Liver (tissue), 9 donors: ENCODE measurements around the gene SUPT5H. TPM values are rescaled to one million over a fixed set of nuclear protein-coding genes. Genes with fewer than 3 reads are reported as not detected.
A peak's percentile ranks its signal among the peaks of the same experiment; 100 is the strongest.

Experiments used
- DNase-seq: peaks from one replicate; pipeline ENCODE4 v3.0.0-alpha.2; 2017; ENCODE audit warnings: low spot score
- H3K27ac ChIP-seq, 2 donors: one replicate each; pipeline ENCODE4 v1.7.0; 2013; ENCODE audit warnings: inconsistent platforms in 2 of 2, low read length in 2 of 2, control low read depth in 1 of 2, low read depth in 1 of 2, mild to moderate bottlenecking in 1 of 2
- H3K27me3 ChIP-seq, 4 donors: one replicate each; pipeline versions ENCODE4 v1.6.1 to v1.7.0; 2013; ENCODE audit warnings: low read length in 3 of 4, inconsistent platforms in 1 of 4, mild to moderate bottlenecking in 1 of 4, moderate library complexity in 1 of 4; ENCODE audit not compliant: control insufficient read depth in 4 of 4, insufficient read depth in 4 of 4
- H3K36me3 ChIP-seq, 4 donors: one replicate each; pipeline versions ENCODE4 v1.6.1 to v1.7.0; 2013; ENCODE audit warnings: low read length in 3 of 4, mild to moderate bottlenecking in 3 of 4, low read depth in 1 of 4, moderate library complexity in 1 of 4; ENCODE audit not compliant: control insufficient read depth in 4 of 4, insufficient read depth in 3 of 4
- H3K4me1 ChIP-seq, 4 donors: one replicate each; pipeline versions ENCODE4 v1.6.1 to v1.7.0; 2013; ENCODE audit warnings: low read length in 3 of 4, mild to moderate bottlenecking in 3 of 4, moderate library complexity in 1 of 4; ENCODE audit not compliant: control insufficient read depth in 4 of 4, insufficient read depth in 4 of 4
- H3K4me3 ChIP-seq, 3 donors: one replicate each; pipeline versions ENCODE4 v1.6.1 to v1.7.0; 2013; ENCODE audit warnings: low read length in 3 of 3, control low read depth in 1 of 3, low read depth in 1 of 3, mild to moderate bottlenecking in 1 of 3
- H3K9ac ChIP-seq, 2 donors: one replicate each; pipeline ENCODE4 v1.7.0; 2013; ENCODE audit warnings: low read length in 2 of 2, mild to moderate bottlenecking in 2 of 2, moderate library complexity in 2 of 2, control low read depth in 1 of 2, low read depth in 1 of 2
- H3K9me3 ChIP-seq, 4 donors: one replicate each; pipeline versions ENCODE4 v1.6.1 to v1.7.0; 2013; ENCODE audit warnings: low read length in 3 of 4; ENCODE audit not compliant: control insufficient read depth in 4 of 4
- ATF3 ChIP-seq: IDR thresholded peaks from 2 replicates; pipeline ENCODE4 v1.6.1; 2016; ENCODE audit warnings: antibody characterized with exemption
- CTCF ChIP-seq: fragments of 150-350 bp; IDR thresholded peaks from 2 replicates; pipeline ENCODE4 v1.5.1; 2017; ENCODE audit warnings: improper control_type of control experiment, low read depth, low read length; ENCODE audit not compliant: missing input control
- EGR1 ChIP-seq, 2 donors: IDR thresholded peaks; 2 replicates each; pipeline ENCODE4 v1.6.1; 2016 to 2018; ENCODE audit warnings: antibody characterized with exemption in 2 of 2, low read depth in 2 of 2
- GABPA ChIP-seq, 2 donors: IDR thresholded peaks in 1 of 2; conservative IDR thresholded peaks in 1 of 2; 2 replicates each; pipeline ENCODE4 v1.6.1; 2016; ENCODE audit warnings: antibody characterized with exemption in 2 of 2, mild to moderate bottlenecking in 1 of 2, moderate library complexity in 1 of 2
- HNF4G ChIP-seq: IDR thresholded peaks from 2 replicates; pipeline ENCODE4 v1.6.1; 2016; ENCODE audit warnings: antibody characterized with exemption
- MAX ChIP-seq: IDR thresholded peaks from 2 replicates; pipeline ENCODE4 v1.6.1; 2016; ENCODE audit warnings: antibody characterized with exemption
- NR2F2 ChIP-seq: IDR thresholded peaks from 2 replicates; pipeline ENCODE4 v1.6.1; 2016; ENCODE audit warnings: antibody characterized with exemption
- RAD21 ChIP-seq, 2 donors: IDR thresholded peaks; 2 replicates each; pipeline ENCODE4 v1.6.1; 2016; ENCODE audit warnings: antibody characterized with exemption in 2 of 2, mild to moderate bottlenecking in 2 of 2
- REST ChIP-seq: IDR thresholded peaks from 2 replicates; pipeline ENCODE4 v1.6.1; 2016; ENCODE audit warnings: antibody characterized with exemption, mild to moderate bottlenecking
- SP1 ChIP-seq: IDR thresholded peaks from 2 replicates; pipeline ENCODE4 v1.6.1; 2018; ENCODE audit warnings: antibody characterized with exemption, mild to moderate bottlenecking
- YY1 ChIP-seq: IDR thresholded peaks from 2 replicates; pipeline ENCODE4 v1.6.1; 2016; ENCODE audit warnings: antibody characterized with exemption, mild to moderate bottlenecking
- ZBTB33 ChIP-seq: IDR thresholded peaks from 2 replicates; pipeline ENCODE4 v1.6.1; 2016; ENCODE audit warnings: antibody characterized with exemption
- WGBS: extraction: QIAGEN DNeasy Blood & Tissue Kit; methylation state at CpG from one replicate; pipeline ENCODE4 v1.1.7; 2013; 5-methylcytosine and 5-hydroxymethylcytosine counted together
- polyA plus RNA-seq, 2 donors: library from polyadenylated mRNA; stranded (reverse) in 1 of 2; unstranded in 1 of 2; fragments of 200-250 nt in 1 of 2; fragments of >200 nt in 1 of 2; fragmentation: Nextera tagmentation in 1 of 2; extraction: Ambion mirVana in 1 of 2; gene quantifications; one replicate each; pipeline versions ENCODE4 v1.2.1 to v1.2.3, GENCODE V29; 2013 to 2015
- total RNA-seq, 2 donors: library from RNA; depleted of rRNA; stranded (reverse); fragments of >200 nt; gene quantifications; one replicate each; pipeline ENCODE4 v1.2.3, GENCODE V29; 2014
- donor health status: healthy.
- donor health status: healthy.
- donor health status: healthy.
- donor health status: healthy.
- donor health status: healthy.

Gene SUPT5H
- total and polyA plus RNA-seq, 4 donors = 19.3 to 52.5 (median 45.2) TPM

- TF ChIP-seq MAX (peak; percentile 28), CTCF (no peak)
Measured at GRCh38 chr19:39409208-39410016, 36.0 kb upstream of the SUPT5H start (continued).

GRCh38 chr19:39410017-39410830 lies 35.2 kb upstream of the SUPT5H start:
- TF ChIP-seq REST (peak; percentile 6), EGR1 (IDR thresholded peaks at IDR 0.05; ENCODE audit: low read depth in 2 of 2) (peak in 1 of 2 donors; percentile 5), RAD21 (IDR thresholded peaks at IDR 0.05) (no peak), ZBTB33 (peak; percentile 2), HNF4G (no peak)
- Histone ChIP-seq H3K27me3 (no peaks in the 10 kb centered on the region), H3K9ac (peak overlapping the region; percentile 64 to 98), H3K4me3 (peak overlapping the region; percentile 45 to 94 (median 80)), H3K36me3 (peaks cover 0 to 9% (median 0%) of the 10 kb centered on the region in 4 donors), H3K27ac (peak overlapping the region; percentile 89 to 98), H3K4me1 (peaks cover 8 to 36% (median 11%) of the 10 kb centered on the region in 4 donors), H3K9me3 (no peaks in the 10 kb centered on the region)
- WGBS = 1% methylated on average over 35 of the region's 35 CpGs
- DNase-seq = peak; percentile 56

GRCh38 chr19:39410831-39411080 lies 34.6 kb upstream of the SUPT5H start:
- Histone ChIP-seq H3K9ac (peak overlapping the region; percentile 64 to 98), H3K27ac (peak overlapping the region; percentile 89 to 98), H3K4me1 (peaks cover 5 to 36% (median 11%) of the 10 kb centered on the region in 4 donors), H3K36me3 (peaks cover 0 to 9% (median 0%) of the 10 kb centered on the region in 4 donors), H3K4me3 (peak overlapping the region; percentile 45 to 94 (median 80)), H3K9me3 (no peaks in the 10 kb centered on the region), H3K27me3 (no peaks in the 10 kb centered on the region)
- WGBS = 32% methylated on average over 1 of the region's 1 CpG
- no peak for DNase-seq
- no peak for TF ChIP-seq HNF4G
- TF ChIP-seq ZBTB33 = no peak
- TF ChIP-seq SP1 = no peak
- TF ChIP-seq EGR1 (IDR thresholded peaks at IDR 0.05; ENCODE audit: low read depth in 2 of 2) = no peak
- no peak for TF ChIP-seq NR2F2
- no peak for TF ChIP-seq ATF3
- TF ChIP-seq GABPA (IDR thresholded peaks at IDR 0.05 in 1 of 2, conservative IDR thresholded peaks at IDR 0.05 in 1 of 2) = no peak
- no peak for TF ChIP-seq YY1
- no peak for TF ChIP-seq REST
